Measurements from ENCODE around the gene LBH. TPM values are rescaled to one million over a fixed set of nuclear protein-coding genes. Genes with fewer than 3 reads are reported as not detected.

Gene LBH
- total RNA-seq, 1 experiment from 2014 or later, result 1.1 TPM

DNA sequence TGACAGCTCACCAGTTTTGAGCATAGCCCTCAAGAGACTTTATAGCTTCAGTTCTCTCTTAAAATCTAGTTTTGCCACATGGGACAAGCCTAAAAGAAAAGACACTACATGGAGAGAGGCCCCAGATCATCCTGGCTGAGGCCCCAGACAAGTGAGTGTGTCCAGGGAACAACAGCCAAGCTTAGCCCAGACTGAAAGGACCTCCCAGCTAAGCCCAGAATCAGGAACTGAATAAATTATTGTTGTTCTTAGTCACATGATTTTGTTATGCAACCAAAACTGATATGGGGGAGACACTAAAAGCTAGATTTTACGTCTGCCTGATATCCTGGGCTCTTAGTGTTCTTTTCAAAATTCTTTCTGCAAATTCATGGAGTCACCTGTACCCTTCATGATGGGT is 29.3 kb upstream of the LBH start:
- CTCF ChIA-PET, result interaction anchor here (0.5 to 2.3 kb wide), 8 partner anchors 12 to 1029 kb away, joined by 3 to 17 read pairs (median 4); no protein-coding TSS in a partner anchor
- H3K36me3 Mint-ChIP-seq (ENCODE audit: insufficient read depth, unreplicated experiment), result no peaks in the 10 kb centered on the region
- no peak for TF ChIP-seq CTCF (IDR thresholded peaks at IDR 0.05; ENCODE audit: unreplicated experiment)
- POLR2A ChIA-PET, result interaction anchor here (0.7 to 0.8 kb wide), 2 partner anchors 38 to 180 kb away, joined by 3 read pairs; no protein-coding TSS in a partner anchor
- no TSS peak for BruUV-seq (replicated peaks)
- DNase-seq (ENCODE audit: unreplicated experiment), result no peak
- H3K4me1 Mint-ChIP-seq (ENCODE audit: insufficient read depth, unreplicated experiment), result peaks cover 11% of the 10 kb centered on the region
- H3K9me3 Mint-ChIP-seq (ENCODE audit: unreplicated experiment), result no peaks in the 10 kb centered on the region
- intact Hi-C loops (cut with micrococcal nuclease), result loop anchor here (10.0 kb wide), 1 partner anchor 973 kb away; no protein-coding TSS in a partner anchor
- H3K27me3 Mint-ChIP-seq (ENCODE audit: insufficient read depth, unreplicated experiment), result no peaks in the 10 kb centered on the region
- no peak overlapping the region for H3K27ac Mint-ChIP-seq (ENCODE audit: low read depth, unreplicated experiment)
- H3K4me3 Mint-ChIP-seq (ENCODE audit: unreplicated experiment), result no peak overlapping the region

DNA sequence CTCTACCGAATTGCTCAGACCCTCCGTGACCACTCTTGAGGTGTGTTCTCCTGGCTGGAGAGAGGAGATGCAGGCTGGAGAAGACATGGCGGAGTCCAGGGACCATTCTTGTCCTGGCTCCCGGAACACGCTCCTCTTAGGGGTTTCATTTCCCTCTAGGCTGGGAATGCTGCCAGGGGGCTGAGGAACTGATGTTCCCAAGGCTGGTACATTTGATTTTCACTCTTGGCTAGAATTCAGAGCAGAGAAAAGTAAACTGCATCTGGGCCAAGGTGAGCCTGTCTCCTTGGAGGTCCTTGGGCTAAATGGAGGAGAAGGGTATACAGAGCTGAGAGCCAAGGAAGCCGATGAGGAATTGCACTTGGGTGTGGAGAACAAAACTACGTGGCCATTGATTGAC is 28.2 kb upstream of the LBH start:
- Mint-ChIP-seq H3K36me3 (ENCODE audit: insufficient read depth, unreplicated experiment) (no peaks in the 10 kb centered on the region), H3K4me1 (ENCODE audit: insufficient read depth, unreplicated experiment) (peaks cover 11% of the 10 kb centered on the region), H3K4me3 (ENCODE audit: unreplicated experiment) (no peak overlapping the region), H3K27me3 (ENCODE audit: insufficient read depth, unreplicated experiment) (no peaks in the 10 kb centered on the region), H3K27ac (ENCODE audit: low read depth, unreplicated experiment) (no peak overlapping the region), H3K9me3 (ENCODE audit: unreplicated experiment) (no peaks in the 10 kb centered on the region)
- ChIA-PET CTCF (interaction anchor here (0.5 to 12.8 kb wide), 3 partner anchors 38 to 1134 kb away, joined by 3 to 471 read pairs (median 206); no protein-coding TSS in a partner anchor), POLR2A (interaction anchor here (1.1 kb wide), 1 partner anchor 14 kb away, joined by 4 read pairs; no protein-coding TSS in a partner anchor)
- BruUV-seq (replicated peaks), result no TSS peak
- no peak for TF ChIP-seq CTCF (IDR thresholded peaks at IDR 0.05; ENCODE audit: unreplicated experiment)
- intact Hi-C loops (cut with micrococcal nuclease), result loop anchor here (10.0 kb wide), 1 partner anchor 972 kb away; no protein-coding TSS in a partner anchor
- no peak for DNase-seq (ENCODE audit: unreplicated experiment)

- Mint-ChIP-seq H3K9me3 (ENCODE audit: unreplicated experiment) (no peaks in the 10 kb centered on the region), H3K27me3 (ENCODE audit: insufficient read depth, unreplicated experiment) (no peaks in the 10 kb centered on the region), H3K27ac (ENCODE audit: low read depth, unreplicated experiment) (no peak overlapping the region), H3K4me1 (ENCODE audit: insufficient read depth, unreplicated experiment) (peaks cover 11% of the 10 kb centered on the region), H3K4me3 (ENCODE audit: unreplicated experiment) (no peak overlapping the region), H3K36me3 (ENCODE audit: insufficient read depth, unreplicated experiment) (no peaks in the 10 kb centered on the region)
- TF ChIP-seq CTCF (IDR thresholded peaks at IDR 0.05; ENCODE audit: unreplicated experiment), result no peak
- BruUV-seq (replicated peaks), result no TSS peak
- CTCF ChIA-PET, result interaction anchor here (0.6 to 12.8 kb wide), 5 partner anchors 39 to 1269 kb away, joined by 3 to 471 read pairs (median 4); no protein-coding TSS in a partner anchor
- POLR2A ChIA-PET, result no interaction called here
- DNase-seq (ENCODE audit: unreplicated experiment), result no peak
- intact Hi-C loops (cut with micrococcal nuclease), result loop anchor here (10.0 kb wide), 1 partner anchor 971 kb away; no protein-coding TSS in a partner anchor
Observed at GRCh38 chr2:30204281-30204680, 27.1 kb upstream of the LBH start.

- DNase-seq (ENCODE audit: unreplicated experiment), result no peak
- intact Hi-C loops (cut with micrococcal nuclease), result loop anchor here (10.0 kb wide), 1 partner anchor 969 kb away; no protein-coding TSS in a partner anchor
- POLR2A ChIA-PET, result no interaction called here
- CTCF ChIA-PET, result interaction anchor here (10.4 to 12.8 kb wide), 2 partner anchors 40 to 503 kb away, joined by 206 to 471 read pairs; no protein-coding TSS in a partner anchor
- Mint-ChIP-seq H3K4me3 (ENCODE audit: unreplicated experiment) (no peak overlapping the region), H3K27ac (ENCODE audit: low read depth, unreplicated experiment) (no peak overlapping the region), H3K36me3 (ENCODE audit: insufficient read depth, unreplicated experiment) (no peaks in the 10 kb centered on the region), H3K27me3 (ENCODE audit: insufficient read depth, unreplicated experiment) (no peaks in the 10 kb centered on the region), H3K9me3 (ENCODE audit: unreplicated experiment) (no peaks in the 10 kb centered on the region), H3K4me1 (ENCODE audit: insufficient read depth, unreplicated experiment) (peaks cover 6% of the 10 kb centered on the region)
- no peak for TF ChIP-seq CTCF (IDR thresholded peaks at IDR 0.05; ENCODE audit: unreplicated experiment)
- BruUV-seq (replicated peaks), result no TSS peak
Observed at GRCh38 chr2:30205456-30205855, 25.9 kb upstream of the LBH start.
